KOPT-K1 (cell line): ENCODE results near the gene SLC10A1.
"Not testable (repeated sequence)": the region's sequence is repeated elsewhere in the genome, so short reads cannot be mapped to it uniquely, and the experiment has no call there.

Experiments
- H3K27ac ChIP-seq: fragments of 200-600 bp; sonication (generic); 2 replicates; pipeline ENCODE4 v1.5.1; 2016; ENCODE audit warnings: antibody characterized with exemption, mild to moderate bottlenecking, low read depth, low read length; ENCODE audit not compliant: poor library complexity, severe bottlenecking
- H3K36me3 ChIP-seq: fragments of 200-600 bp; sonication (generic); 2 replicates; pipeline ENCODE4 v1.5.1; 2017; ENCODE audit warnings: antibody characterized with exemption, mild to moderate bottlenecking, low read length, moderate library complexity; ENCODE audit not compliant: insufficient read depth
- H3K9me3 ChIP-seq: fragments of 200-600 bp; sonication (generic); 2 replicates; pipeline ENCODE4 v1.5.1; 2017; ENCODE audit warnings: antibody characterized with exemption, low read length, mild to moderate bottlenecking; ENCODE audit not compliant: insufficient read depth, poor library complexity, severe bottlenecking

SLC10A1 gene

DNA sequence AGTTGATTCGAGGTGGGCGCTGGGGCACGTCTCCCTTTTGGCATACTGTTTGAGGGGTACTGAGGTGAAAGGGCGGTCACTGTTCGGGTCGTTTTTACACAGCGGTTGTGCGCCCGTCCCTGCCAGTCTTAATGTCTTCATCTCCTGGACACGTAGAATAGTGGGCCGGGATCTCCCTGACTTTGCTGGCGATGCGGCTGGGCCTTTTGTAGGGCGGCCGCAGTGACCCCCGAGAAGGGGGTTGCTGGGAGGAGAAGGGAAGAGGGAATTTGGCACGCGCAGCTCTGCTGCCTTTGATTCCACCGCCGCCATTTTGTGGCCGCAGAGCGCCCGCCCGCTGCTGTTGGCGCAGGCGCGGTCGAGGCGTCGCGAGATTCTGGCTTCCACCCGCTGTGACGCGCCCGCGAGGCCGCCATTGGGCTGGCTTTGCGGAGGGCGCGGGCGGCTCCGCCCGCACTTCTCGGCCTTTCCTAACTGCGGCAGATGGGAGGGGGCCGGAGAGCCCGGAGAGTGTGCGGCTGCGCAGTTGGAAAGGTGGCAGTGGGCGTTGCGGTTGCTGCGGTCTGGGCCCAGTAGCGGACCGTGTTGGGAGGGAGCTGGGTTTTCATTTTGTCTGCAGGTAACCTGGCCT is 29.6 kb downstream of the SLC10A1 start:
- Histone ChIP-seq H3K9me3 (no peaks in the 10 kb centered on the region), H3K36me3 (peaks cover 47% of the 10 kb centered on the region), H3K27ac (peak overlapping the region; percentile 96)

DNA sequence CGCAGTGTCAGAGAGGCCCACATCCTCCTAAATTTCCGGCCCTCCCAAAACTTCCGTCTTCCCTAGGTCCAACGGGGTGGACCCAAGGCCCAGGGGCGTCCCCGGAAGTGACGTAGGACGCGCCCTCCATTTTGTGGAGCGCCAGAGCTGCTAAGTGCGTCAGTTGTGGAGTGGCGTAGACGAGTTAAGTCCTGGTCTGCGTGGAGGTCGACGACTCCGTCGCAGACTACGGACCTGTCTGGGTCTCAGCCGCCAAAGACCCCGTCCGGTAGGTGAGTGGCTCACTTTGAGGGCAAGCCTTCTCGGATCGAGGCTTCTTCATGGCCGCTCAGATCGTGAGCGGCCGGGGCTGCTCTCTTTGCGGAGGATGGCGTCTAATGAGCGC is 30.1 kb downstream of the SLC10A1 start, which contains the start of gene SRSF5:
Gene SRSF5 (plus strand): TSS at position 159 of the 385 bp plus-strand sequence. CDS start 1,015 bp downstream, outside the sequence.
- Histone ChIP-seq H3K36me3 (peaks cover 42% of the 10 kb centered on the region), H3K27ac (peak within 1 kb of the TSS; percentile 96), H3K9me3 (no peaks in the 10 kb centered on the region)

DNA sequence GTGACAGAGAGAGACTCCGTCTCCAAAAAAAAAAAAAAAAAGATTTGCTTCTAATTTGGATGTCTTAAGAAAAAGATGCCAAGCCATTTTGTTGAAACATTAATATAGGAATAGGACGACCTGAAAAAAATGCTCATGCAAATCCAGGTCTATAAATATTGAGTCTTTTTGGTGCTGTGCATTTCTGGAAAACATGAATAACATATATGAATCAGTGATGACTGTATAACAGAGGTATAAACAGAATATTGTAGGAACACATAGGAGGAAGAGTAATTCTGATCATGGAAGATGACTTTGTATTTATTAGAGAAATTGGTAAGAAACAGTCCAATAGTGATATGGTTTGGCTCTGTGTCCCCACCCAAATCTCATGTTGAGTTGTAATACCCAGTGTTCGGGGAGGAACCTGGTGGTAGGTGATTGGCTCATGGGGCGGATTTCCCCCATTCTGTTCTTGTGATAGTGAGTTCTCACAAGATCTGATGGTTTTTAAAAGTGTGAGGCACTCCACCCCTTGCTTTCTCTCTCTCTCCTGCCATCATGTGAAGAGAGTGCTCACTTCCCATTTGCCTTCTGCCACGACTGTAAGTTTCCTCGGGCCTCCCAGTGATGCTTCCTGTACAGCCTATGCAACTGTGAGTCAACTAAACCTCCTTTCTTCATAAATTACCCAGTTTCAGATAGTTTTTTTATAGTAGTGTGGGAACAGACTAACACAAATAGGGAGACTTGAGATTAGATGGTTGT is 33.1 kb downstream of the SLC10A1 start:
- no peak overlapping the region for H3K27ac ChIP-seq

DNA sequence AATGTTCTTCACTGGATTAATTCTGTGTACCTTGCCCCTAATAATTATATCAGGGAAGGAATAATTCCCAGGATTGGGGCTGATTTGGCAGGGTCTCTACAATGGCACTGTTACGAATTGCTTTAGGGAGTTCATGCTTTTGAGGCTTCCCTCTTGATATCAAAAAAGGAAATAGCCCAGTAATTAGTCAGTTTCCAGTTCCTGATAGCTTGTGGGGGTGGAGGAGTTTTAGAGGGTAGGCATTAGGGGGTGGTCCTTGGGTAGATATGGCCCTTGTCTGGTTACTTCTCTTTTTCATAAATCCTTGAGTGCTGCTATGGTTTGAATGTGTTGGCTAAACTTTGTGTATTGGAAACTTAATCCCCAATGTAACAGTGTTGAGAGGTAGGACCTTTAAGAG is 36.2 kb downstream of the SLC10A1 start:
- no peak overlapping the region for H3K27ac ChIP-seq
- H3K9me3 ChIP-seq, result no peaks in the 10 kb centered on the region
- no peaks in the 10 kb centered on the region for H3K36me3 ChIP-seq

More for the DNA sequence above, 33.1 kb downstream of the SLC10A1 start:
- Histone ChIP-seq H3K9me3 (no peaks in the 10 kb centered on the region), H3K36me3 (peaks cover 12% of the 10 kb centered on the region)

DNA sequence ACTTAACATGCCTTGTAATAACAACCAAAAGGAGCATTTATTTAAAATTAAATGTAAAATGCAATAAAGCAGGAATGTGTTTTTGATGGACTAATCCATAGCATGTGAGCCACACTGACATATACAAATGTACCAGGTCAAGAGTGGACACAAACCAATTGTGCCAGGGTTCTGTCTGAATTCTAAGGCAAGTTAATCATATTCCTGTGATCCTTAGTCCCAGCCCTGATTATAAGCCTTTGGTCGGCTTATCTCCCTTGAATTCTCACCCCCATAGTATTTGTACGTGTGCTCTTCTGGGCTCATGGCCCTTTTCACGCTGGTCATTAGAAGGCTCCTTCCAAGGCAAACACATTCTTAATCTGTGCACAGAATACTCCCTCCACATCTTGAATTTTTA is 40.7 kb downstream of the SLC10A1 start:
- Histone ChIP-seq H3K27ac (no peak overlapping the region), H3K36me3 (no peaks in the 10 kb centered on the region), H3K9me3 (no peaks in the 10 kb centered on the region)

DNA sequence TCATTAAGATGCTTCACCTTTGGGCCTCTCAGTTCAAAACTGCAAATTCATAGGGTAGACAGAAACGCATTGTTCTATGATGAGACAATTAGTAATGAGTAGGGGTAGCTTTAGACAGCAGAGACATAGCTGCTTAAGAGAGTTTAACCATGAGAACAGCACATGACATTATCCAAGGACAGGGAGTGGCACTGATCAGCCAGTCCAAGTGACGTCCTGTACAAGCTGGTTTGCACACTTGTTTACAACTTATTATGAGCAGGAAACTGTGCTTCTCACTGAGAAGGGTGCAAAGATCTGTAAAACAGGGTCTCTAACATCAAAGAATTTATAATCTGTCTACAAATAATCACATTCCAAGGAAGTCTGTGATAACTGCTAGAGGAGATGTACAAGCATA is 41.3 kb downstream of the SLC10A1 start:
- Histone ChIP-seq H3K36me3 (no peaks in the 10 kb centered on the region), H3K27ac (no peak overlapping the region), H3K9me3 (no peaks in the 10 kb centered on the region)

DNA sequence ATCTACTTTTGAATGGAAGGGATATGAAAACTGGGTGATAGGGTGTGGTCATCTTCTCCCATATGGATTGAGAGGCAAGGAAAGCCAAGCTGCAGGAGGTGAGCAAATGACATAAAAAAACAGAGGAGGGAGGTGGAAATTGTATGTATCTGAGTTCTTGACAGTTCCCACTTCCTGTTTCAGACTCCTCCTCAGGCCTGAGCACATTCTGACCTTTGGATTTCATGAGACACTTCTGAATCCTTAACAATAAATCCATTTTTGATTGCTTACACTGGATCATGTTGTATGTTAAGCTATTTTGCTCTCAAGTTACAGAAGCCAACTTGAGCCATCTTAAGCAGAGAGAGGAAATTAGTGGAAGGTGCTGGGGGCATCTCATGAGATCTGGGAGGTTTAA is 41.7 kb downstream of the SLC10A1 start:
- H3K9me3 ChIP-seq, result no peaks in the 10 kb centered on the region
- no peaks in the 10 kb centered on the region for H3K36me3 ChIP-seq
- H3K27ac ChIP-seq, result no peak overlapping the region

DNA sequence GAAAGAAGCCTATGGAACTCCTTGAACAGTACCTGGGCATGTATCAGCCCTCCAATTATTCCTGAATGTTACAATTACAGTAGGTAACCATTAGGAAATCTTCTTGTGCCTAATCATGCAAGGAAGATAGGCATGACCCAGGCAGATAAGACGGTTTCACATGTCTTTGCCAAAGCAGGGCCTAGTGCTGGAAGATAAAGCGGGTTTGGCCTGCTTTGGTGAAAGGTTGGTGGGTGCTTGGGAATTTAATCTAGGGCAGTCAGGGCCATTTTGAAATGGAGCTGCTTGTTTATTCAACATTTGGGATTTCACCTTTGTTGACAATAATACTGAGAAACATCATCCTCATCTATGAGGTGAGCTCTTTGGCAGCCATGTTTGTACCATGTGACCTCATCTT is 42.6 kb downstream of the SLC10A1 start:
- H3K9me3 ChIP-seq, result no peaks in the 10 kb centered on the region
- H3K27ac ChIP-seq, result no peak overlapping the region
- H3K36me3 ChIP-seq, result no peaks in the 10 kb centered on the region

DNA sequence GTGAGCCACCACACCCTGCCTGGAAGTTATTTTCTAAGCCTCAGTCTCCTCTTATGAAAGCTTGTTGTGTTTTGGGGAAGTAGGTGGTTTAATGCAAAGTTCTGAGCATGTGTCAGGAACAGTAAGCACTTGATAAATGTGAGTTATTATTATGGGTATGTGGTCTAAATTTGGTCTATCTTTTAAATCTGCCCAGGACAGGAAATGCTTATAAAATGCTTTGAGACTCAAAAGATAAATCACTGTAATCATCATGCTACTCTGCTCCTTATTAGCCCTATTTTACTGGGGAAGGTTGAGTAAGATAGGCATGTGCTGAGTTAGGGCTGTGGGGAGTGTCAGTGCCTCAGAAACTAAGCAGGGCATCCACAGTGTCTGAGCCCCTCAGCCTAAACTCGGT is 43.2 kb downstream of the SLC10A1 start:
- H3K27ac ChIP-seq, result no peak overlapping the region
- no peaks in the 10 kb centered on the region for H3K9me3 ChIP-seq
- H3K36me3 ChIP-seq, result no peaks in the 10 kb centered on the region

DNA sequence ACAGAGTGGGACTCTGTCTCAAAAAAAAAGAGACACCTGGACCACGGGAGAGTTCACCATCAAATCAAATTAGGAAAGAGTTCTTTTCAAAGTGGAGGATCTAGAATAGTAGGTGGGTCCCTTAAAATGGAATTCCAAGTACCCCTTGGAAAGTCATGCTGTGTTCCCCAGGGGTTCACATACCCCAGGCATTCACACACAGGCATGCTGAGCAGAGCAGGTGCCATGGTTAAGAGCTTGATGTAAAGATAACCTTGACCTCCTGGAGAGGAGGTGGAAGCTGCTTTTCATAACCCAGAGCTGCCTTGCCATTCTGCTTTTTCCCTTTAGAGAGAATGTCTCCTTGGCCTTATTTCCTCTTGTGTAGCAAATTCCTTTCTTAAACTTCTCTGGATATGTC is 44.3 kb downstream of the SLC10A1 start:
- Histone ChIP-seq H3K36me3 (no peaks in the 10 kb centered on the region), H3K9me3 (no peaks in the 10 kb centered on the region), H3K27ac (no peak overlapping the region)

DNA sequence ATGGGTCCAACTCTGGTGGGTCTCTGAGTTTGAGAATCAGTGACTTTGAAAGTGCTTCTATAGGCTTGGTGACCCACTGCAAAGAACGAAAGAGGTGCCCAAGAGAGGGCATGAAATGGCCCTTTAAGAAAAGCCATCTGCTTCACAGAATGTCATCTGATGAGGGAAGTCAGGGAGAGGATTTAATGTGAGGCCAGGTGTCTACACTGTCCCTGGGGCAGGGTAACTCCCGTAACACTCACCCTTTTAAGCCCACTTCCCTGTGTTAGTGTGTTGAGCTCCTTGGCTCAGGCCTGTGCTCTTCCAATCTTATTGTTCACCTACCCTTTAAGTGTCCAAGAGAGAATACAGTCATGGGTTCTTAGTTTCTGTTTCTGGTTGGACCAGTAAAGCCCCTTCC is 46.5 kb downstream of the SLC10A1 start:
- Histone ChIP-seq H3K27ac (no peak overlapping the region), H3K36me3 (no peaks in the 10 kb centered on the region), H3K9me3 (no peaks in the 10 kb centered on the region)

DNA sequence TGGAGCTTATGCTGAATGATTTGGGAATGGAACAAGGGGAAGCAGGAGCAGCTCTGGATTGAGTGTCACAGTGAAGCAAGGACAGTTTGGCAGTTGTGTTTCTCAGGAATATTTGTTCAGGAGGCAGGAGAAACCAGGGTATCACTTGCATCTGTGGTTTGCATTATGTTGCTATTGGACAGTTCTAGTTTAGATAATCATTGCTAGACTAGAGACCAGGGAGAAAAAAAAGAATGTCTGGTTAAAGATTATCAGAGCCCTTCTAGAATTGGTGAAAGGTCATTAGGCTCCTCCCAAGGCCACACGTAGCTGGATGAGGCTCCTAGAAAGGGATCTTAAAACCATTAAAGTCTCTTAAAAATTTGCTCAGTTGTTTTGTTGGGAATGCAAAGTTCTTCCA is 47.1 kb downstream of the SLC10A1 start:
- H3K9me3 ChIP-seq, result no peaks in the 10 kb centered on the region
- no peaks in the 10 kb centered on the region for H3K36me3 ChIP-seq
- no peak overlapping the region for H3K27ac ChIP-seq

DNA sequence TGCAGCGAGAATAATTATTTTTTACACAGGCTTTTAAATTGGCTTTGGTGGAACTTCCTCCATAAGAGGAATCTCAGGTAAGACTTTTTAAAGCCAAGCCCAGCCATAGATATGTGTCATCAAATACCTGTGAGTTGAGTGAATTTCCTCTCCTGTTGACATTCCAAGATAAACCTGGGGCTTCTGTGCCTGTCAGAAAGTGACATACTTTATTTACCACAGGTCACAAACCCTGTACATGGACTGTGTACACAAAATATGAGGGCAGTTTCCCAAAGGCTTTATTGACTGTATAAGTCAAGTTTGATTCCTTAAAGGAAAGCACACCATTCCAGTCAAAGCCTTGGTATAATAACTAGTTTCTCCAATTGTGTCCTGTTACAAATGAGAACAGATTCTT is 56.0 kb downstream of the SLC10A1 start:
- Histone ChIP-seq H3K9me3 (peaks cover 14% of the 10 kb centered on the region), H3K36me3 (no peaks in the 10 kb centered on the region), H3K27ac (no peak overlapping the region)

DNA sequence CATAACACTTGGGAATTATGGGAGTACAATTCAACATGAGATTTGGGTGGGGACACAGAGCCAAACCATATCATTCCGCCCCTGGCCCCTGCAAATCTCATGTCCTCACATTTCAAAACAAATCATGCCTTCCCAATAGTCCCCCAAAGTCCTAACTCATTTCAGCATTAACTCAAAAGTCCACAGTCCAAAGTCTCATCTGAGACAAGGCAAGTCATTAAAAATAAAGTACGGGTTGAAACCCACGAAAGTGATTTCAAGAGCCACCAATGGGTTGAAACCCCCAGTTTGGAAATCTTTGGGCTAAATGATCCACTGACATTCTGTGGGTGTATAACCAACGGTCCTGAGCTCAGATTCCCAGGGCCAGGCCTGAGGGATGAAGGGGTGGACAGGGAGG is 60.6 kb downstream of the SLC10A1 start:
- H3K9me3 ChIP-seq, H3K27ac ChIP-seq, H3K36me3 ChIP-seq: not testable (repeated sequence)

DNA sequence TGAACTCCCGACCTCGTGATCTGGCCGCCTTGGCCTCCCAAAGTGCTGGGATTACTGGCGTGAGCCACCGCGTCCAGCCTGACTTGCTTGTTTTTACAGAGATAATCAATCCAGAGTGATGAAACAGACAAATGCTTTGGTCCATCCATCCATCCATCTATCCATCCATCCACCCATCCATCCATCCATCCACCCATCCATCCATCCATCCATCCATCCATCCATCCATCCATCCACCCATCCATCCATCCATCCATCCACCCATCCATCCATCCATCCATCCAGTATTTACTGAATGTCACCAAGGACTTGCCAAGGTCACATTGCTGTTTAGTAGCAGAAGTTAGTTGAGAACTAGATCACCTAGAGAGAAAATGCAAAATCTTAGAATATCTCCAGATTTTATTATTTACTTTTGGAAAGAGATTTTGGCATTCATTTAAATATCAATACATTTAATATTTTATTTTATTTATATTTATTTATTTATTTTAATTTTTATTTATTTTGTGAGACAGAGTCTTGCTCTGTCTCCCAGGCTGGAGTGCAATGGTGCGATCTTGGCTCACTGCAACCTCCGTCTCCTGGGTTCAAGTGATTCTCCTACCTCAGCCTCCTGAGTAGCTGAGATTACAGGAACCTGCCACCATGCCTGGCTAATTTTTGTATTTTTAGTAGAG is 65.0 kb downstream of the SLC10A1 start:
- H3K9me3 ChIP-seq, H3K36me3 ChIP-seq, H3K27ac ChIP-seq: not testable (repeated sequence)
